GM23338 (cell line): ENCODE results near the gene TMEM59L.

Experiments used
- CREB1 ChIP-seq: fragments of 250-450 bp; sonication (Bioruptor Pico); IDR thresholded peaks from 2 replicates; pipeline ENCODE4 v1.5.0; 2020; ENCODE audit warnings: low read depth, mild to moderate bottlenecking, moderate library complexity
- EZH2 ChIP-seq: fragments of 200-600 bp; sonication (generic); IDR thresholded peaks from one replicate; pipeline ENCODE4 v1.8.0; 2017; ENCODE audit warnings: antibody characterized with exemption, mild to moderate bottlenecking, low read depth; ENCODE audit not compliant: unreplicated experiment
- EZH2phosphoT487 ChIP-seq: fragments of 200-600 bp; sonication (generic); IDR thresholded peaks from one replicate; pipeline ENCODE4 v1.8.1; 2018; ENCODE audit warnings: antibody characterized with exemption; ENCODE audit not compliant: unreplicated experiment
- POLR2AphosphoS5 ChIP-seq: IDR thresholded peaks from 2 replicates; pipeline ENCODE4 v1.6.1; 2016; ENCODE audit warnings: antibody characterized with exemption, low read depth
- TF ChIP-seq, protein P1 (sequence below), 2 experiments: fragments of 200-600 bp in 1 of 2; sonication (generic) in 1 of 2; conservative IDR thresholded peaks; 2 replicates each; pipeline versions ENCODE4 v1.5.1 to v1.6.1; 2016 to 2017; ENCODE audit warnings: antibody characterized with exemption in 2 of 2, low read depth in 2 of 2, mild to moderate bottlenecking in 2 of 2, moderate library complexity in 1 of 2
- TF ChIP-seq, protein P2 (sequence below): IDR thresholded peaks from 2 replicates; pipeline ENCODE4 v1.6.1; 2016; ENCODE audit warnings: antibody characterized with exemption
- TF ChIP-seq, protein P3 (sequence below): IDR thresholded peaks from one replicate; pipeline ENCODE4 v1.6.1; 2018; ENCODE audit warnings: antibody characterized with exemption; ENCODE audit not compliant: unreplicated experiment

DNA sequence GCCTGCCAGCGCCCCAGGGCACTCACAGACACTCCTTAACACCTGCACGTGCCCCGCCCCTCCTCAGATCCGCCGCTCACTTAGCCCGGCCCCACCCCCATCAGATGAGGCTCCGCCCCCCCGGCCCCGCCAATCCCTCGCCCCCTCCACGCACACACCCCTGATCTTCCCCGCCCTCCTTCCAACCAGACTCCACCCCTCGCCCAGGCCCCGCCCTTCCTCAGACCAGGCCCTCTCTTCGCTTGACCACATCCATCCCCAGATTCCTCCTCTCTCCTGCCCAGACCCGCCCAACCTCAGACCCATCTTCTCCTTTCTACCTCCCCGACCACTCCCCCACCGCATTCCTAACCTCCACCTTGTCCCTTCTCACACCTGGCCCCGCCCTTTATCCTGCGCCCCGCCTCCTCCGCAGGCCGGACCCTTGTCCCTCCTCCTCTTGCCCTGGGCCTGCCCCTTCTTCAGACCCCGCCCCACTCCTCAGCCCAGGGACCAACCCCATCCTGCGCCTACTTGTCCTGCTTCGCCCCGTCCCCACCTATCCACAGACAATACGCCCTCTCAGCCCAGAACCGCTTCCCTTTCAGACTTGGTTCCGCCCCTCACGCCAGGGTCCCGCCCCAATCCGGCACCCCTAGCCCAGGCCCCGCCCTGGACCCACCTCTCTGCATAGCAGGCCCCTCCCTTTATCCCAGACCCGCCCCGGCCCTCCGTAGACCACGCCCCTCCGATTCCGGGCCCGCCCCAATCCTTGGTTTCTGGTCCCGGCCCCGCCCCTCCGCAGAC lies 23.7 kb downstream of the TMEM59L start:
- TF ChIP-seq, protein P1, sequence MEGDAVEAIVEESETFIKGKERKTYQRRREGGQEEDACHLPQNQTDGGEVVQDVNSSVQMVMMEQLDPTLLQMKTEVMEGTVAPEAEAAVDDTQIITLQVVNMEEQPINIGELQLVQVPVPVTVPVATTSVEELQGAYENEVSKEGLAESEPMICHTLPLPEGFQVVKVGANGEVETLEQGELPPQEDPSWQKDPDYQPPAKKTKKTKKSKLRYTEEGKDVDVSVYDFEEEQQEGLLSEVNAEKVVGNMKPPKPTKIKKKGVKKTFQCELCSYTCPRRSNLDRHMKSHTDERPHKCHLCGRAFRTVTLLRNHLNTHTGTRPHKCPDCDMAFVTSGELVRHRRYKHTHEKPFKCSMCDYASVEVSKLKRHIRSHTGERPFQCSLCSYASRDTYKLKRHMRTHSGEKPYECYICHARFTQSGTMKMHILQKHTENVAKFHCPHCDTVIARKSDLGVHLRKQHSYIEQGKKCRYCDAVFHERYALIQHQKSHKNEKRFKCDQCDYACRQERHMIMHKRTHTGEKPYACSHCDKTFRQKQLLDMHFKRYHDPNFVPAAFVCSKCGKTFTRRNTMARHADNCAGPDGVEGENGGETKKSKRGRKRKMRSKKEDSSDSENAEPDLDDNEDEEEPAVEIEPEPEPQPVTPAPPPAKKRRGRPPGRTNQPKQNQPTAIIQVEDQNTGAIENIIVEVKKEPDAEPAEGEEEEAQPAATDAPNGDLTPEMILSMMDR (conservative IDR thresholded peaks at IDR 0.05; ENCODE audit: low read depth in 2 of 2) = no peak
- TF ChIP-seq EZH2 (no peak), EZH2phosphoT487 (no peak), POLR2AphosphoS5 (no peak), CREB1 (no peak)
- TF ChIP-seq, protein P2, sequence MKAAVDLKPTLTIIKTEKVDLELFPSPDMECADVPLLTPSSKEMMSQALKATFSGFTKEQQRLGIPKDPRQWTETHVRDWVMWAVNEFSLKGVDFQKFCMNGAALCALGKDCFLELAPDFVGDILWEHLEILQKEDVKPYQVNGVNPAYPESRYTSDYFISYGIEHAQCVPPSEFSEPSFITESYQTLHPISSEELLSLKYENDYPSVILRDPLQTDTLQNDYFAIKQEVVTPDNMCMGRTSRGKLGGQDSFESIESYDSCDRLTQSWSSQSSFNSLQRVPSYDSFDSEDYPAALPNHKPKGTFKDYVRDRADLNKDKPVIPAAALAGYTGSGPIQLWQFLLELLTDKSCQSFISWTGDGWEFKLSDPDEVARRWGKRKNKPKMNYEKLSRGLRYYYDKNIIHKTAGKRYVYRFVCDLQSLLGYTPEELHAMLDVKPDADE = no peak
- TF ChIP-seq, protein P3, sequence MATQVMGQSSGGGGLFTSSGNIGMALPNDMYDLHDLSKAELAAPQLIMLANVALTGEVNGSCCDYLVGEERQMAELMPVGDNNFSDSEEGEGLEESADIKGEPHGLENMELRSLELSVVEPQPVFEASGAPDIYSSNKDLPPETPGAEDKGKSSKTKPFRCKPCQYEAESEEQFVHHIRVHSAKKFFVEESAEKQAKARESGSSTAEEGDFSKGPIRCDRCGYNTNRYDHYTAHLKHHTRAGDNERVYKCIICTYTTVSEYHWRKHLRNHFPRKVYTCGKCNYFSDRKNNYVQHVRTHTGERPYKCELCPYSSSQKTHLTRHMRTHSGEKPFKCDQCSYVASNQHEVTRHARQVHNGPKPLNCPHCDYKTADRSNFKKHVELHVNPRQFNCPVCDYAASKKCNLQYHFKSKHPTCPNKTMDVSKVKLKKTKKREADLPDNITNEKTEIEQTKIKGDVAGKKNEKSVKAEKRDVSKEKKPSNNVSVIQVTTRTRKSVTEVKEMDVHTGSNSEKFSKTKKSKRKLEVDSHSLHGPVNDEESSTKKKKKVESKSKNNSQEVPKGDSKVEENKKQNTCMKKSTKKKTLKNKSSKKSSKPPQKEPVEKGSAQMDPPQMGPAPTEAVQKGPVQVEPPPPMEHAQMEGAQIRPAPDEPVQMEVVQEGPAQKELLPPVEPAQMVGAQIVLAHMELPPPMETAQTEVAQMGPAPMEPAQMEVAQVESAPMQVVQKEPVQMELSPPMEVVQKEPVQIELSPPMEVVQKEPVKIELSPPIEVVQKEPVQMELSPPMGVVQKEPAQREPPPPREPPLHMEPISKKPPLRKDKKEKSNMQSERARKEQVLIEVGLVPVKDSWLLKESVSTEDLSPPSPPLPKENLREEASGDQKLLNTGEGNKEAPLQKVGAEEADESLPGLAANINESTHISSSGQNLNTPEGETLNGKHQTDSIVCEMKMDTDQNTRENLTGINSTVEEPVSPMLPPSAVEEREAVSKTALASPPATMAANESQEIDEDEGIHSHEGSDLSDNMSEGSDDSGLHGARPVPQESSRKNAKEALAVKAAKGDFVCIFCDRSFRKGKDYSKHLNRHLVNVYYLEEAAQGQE = no peak
